Neuronal stem cell (in vitro differentiated cells): ENCODE measurements around the gene SLC26A6.

ENCODE experiments used
- DNase-seq: peaks from one replicate; pipeline ENCODE4 v3.0.0-alpha.2; 2013; ENCODE audit warnings: low spot score
- H2AFZ ChIP-seq: one replicate; pipeline ENCODE4 v1.6.1; 2013; ENCODE audit warnings: mild to moderate bottlenecking, low read length, inconsistent platforms
- H2AK5ac ChIP-seq: 2 replicates; pipeline ENCODE4 v1.6.1; 2013; ENCODE audit warnings: low read depth, mild to moderate bottlenecking, inconsistent platforms, low read length, moderate library complexity, mixed read lengths
- H2BK120ac ChIP-seq: 2 replicates; pipeline ENCODE4 v1.6.1; 2013; ENCODE audit warnings: low read depth, mild to moderate bottlenecking, inconsistent platforms, low read length, moderate library complexity, mixed read lengths
- H2BK12ac ChIP-seq: one replicate; pipeline ENCODE4 v1.6.1; 2013; ENCODE audit warnings: low read length, inconsistent platforms
- H2BK15ac ChIP-seq: 2 replicates; pipeline ENCODE4 v1.6.1; 2013; ENCODE audit warnings: mild to moderate bottlenecking, low read length, inconsistent platforms, mixed read lengths
- H2BK5ac ChIP-seq: one replicate; pipeline ENCODE4 v1.6.1; 2013; ENCODE audit warnings: inconsistent platforms, mild to moderate bottlenecking, low read length, moderate library complexity
- H3K14ac ChIP-seq: one replicate; pipeline ENCODE4 v1.6.1; 2013; ENCODE audit warnings: low read length, inconsistent platforms
- H3K18ac ChIP-seq: 2 replicates; pipeline ENCODE4 v1.6.1; 2013; ENCODE audit warnings: low read length, inconsistent platforms
- H3K23ac ChIP-seq: 2 replicates; pipeline ENCODE4 v1.6.1; 2013; ENCODE audit warnings: low read depth, mild to moderate bottlenecking, mixed read lengths, low read length, inconsistent platforms; ENCODE audit not compliant: poor library complexity
- H3K27ac ChIP-seq: replicated peaks from 3 replicates; pipeline ENCODE4 v1.5.1; 2013; ENCODE audit warnings: low read length, inconsistent platforms
- H3K27me3 ChIP-seq, 3 experiments: 2 replicates each; pipeline ENCODE4 v1.6.1; 2013; ENCODE audit warnings: low read length in 3 of 3, mild to moderate bottlenecking in 2 of 3, inconsistent platforms in 1 of 3, low read depth in 1 of 3, mixed read lengths in 1 of 3, moderate library complexity in 1 of 3; ENCODE audit not compliant: control insufficient read depth in 3 of 3, insufficient read depth in 3 of 3
- H3K36me3 ChIP-seq, 2 donors: replicated peaks in 1 of 2; 2 replicates each; pipeline ENCODE4 v1.6.1; 2013; ENCODE audit warnings: low read length in 2 of 2; ENCODE audit not compliant: control insufficient read depth in 2 of 2, insufficient read depth in 2 of 2
- H3K4ac ChIP-seq: 2 replicates; pipeline ENCODE4 v1.6.1; 2013; ENCODE audit warnings: inconsistent platforms, mild to moderate bottlenecking, low read length, moderate library complexity
- H3K4me1 ChIP-seq, 2 donors: 1 replicate in 1 of 2; 2 replicates in 1 of 2; pipeline ENCODE4 v1.6.1; 2013; ENCODE audit warnings: low read length in 2 of 2, low read depth in 1 of 2; ENCODE audit not compliant: control insufficient read depth in 2 of 2, insufficient read depth in 1 of 2
- H3K4me2 ChIP-seq: one replicate; pipeline ENCODE4 v1.6.1; 2013; ENCODE audit warnings: mild to moderate bottlenecking, low read length, inconsistent platforms; ENCODE audit not compliant: insufficient read depth, poor library complexity, severe bottlenecking
- H3K4me3 ChIP-seq, 2 donors: 2 replicates each; pipeline ENCODE4 v1.5.1; 2013; ENCODE audit warnings: low read length in 2 of 2, mild to moderate bottlenecking in 2 of 2, inconsistent platforms in 1 of 2, moderate library complexity in 1 of 2
- H3K79me1 ChIP-seq: one replicate; pipeline ENCODE4 v1.6.1; 2013; ENCODE audit warnings: low read depth, mild to moderate bottlenecking, inconsistent platforms, low read length, moderate library complexity
- H3K9ac ChIP-seq: one replicate; pipeline ENCODE4 v1.6.1; 2013; ENCODE audit warnings: mild to moderate bottlenecking, low read depth, low read length, inconsistent platforms; ENCODE audit not compliant: poor library complexity
- H3K9me3 ChIP-seq, 2 donors: replicated peaks in 1 of 2; 2 replicates each; pipeline versions ENCODE3 to v1.6.1; 2013; ENCODE audit warnings: low read length in 2 of 2, mild to moderate bottlenecking in 2 of 2, inconsistent platforms in 1 of 2, low read depth in 1 of 2, mixed read lengths in 1 of 2, moderate library complexity in 1 of 2; ENCODE audit not compliant: control insufficient read depth in 2 of 2, insufficient read depth in 1 of 2
- H4K8ac ChIP-seq: one replicate; pipeline ENCODE4 v1.6.1; 2013; ENCODE audit warnings: low read depth, mild to moderate bottlenecking, inconsistent platforms, low read length, moderate library complexity
- H4K91ac ChIP-seq: one replicate; pipeline ENCODE4 v1.6.1; 2013; ENCODE audit warnings: low read length, low read depth, mild to moderate bottlenecking, inconsistent platforms; ENCODE audit not compliant: poor library complexity
- WGBS, 2 donors: extraction: QIAGEN DNeasy Blood & Tissue Kit; methylation state at CpG; one replicate each; pipeline ENCODE4 v1.1.7; 2013; ENCODE audit warnings: missing lambda C conversion rate in 2 of 2, mixed read lengths in 1 of 2; ENCODE audit not compliant: insufficient read length in 2 of 2, insufficient replicate concordance in 1 of 2; ENCODE audit errors: extremely low coverage in 2 of 2; 5-methylcytosine and 5-hydroxymethylcytosine counted together

SLC26A6 gene

DNA sequence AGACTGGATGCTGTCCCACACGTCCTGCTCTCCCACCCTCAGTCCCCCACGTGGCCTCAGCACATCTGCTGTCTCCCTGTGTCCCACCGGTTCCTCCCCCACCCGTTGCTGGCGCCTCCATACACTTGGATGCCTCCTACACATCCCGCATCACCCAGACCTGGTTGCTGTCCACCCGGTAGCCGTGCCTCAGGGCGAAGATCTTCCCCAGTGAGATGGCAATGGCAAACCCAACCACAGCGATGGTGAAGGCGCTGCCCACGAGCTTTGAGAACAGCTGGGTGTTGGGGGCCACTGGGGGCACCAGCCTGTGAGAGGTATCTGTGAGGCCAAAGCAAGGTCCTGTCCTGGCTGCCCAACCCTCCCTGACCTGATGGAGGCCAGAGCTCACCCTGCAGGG is 4.4 kb downstream of the SLC26A6 start:
- Histone ChIP-seq H4K8ac (no peak overlapping the region), H3K9ac (no peak overlapping the region), H3K4me1 (peaks cover 5 to 8% of the 10 kb centered on the region in 2 donors), H3K4me2 (no peak overlapping the region), H3K36me3 (peaks cover 63 to 78% of the 10 kb centered on the region in 2 donors), H3K9me3 (no peaks in the 10 kb centered on the region), H3K23ac (peak overlapping the region; percentile 49), H3K27me3 (no peaks in the 10 kb centered on the region), H2AK5ac (no peak overlapping the region), H2AFZ (no peak overlapping the region), H2BK12ac (peak overlapping the region; percentile 30), H3K27ac (no peak overlapping the region), H3K14ac (no peak overlapping the region), H3K4ac (no peak overlapping the region), H3K18ac (no peak overlapping the region), H3K79me1 (peaks cover 7% of the 10 kb centered on the region), H4K91ac (no peak overlapping the region), H2BK5ac (peak overlapping the region; percentile 56), H2BK120ac (no peak overlapping the region), H2BK15ac (no peak overlapping the region), H3K4me3 (no peak overlapping the region)
- DNase-seq: no peak
- whole genome bisulfite sequencing, 2 donors: no CpG with 5 or more reads among the region's 12 CpGs

DNA sequence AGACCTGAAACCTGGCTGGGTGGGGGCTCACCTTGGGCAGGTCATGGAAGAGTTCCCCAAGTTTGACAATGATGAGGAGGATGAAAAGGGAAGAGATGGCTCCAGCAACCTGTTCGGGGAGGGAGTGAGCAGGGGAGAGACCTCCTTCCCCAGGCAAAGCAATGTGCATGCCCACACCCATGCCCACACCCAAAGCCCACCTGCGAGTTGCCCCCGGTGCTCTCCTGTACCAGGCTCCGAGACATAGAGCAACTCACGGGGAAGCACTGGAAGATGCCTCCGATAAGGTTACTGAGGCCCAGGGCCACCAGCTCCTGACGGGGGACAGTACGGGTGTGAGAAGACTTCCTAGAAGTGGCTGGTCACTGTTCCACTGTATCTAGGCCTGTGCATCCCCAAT is 4.9 kb downstream of the SLC26A6 start:
- no peak overlapping the region for H3K4ac ChIP-seq
- peaks cover 63 to 82% of the 10 kb centered on the region in 2 donors for H3K36me3 ChIP-seq
- H3K18ac ChIP-seq: no peak overlapping the region
- no peak overlapping the region for H2BK12ac ChIP-seq
- no peak overlapping the region for H2BK120ac ChIP-seq
- H2BK5ac ChIP-seq: peak overlapping the region; percentile 56
- no peak overlapping the region for H3K4me3 ChIP-seq
- H4K91ac ChIP-seq: no peak overlapping the region
- peaks cover 7% of the 10 kb centered on the region for H3K79me1 ChIP-seq
- H3K27me3 ChIP-seq: no peaks in the 10 kb centered on the region
- no peak overlapping the region for H2AK5ac ChIP-seq
- no peak overlapping the region for H3K4me2 ChIP-seq
- no CpG with 5 or more reads among the region's 8 CpGs for WGBS, 2 donors
- no peak overlapping the region for H2BK15ac ChIP-seq
- H3K9ac ChIP-seq: no peak overlapping the region
- no peak overlapping the region for H2AFZ ChIP-seq
- H3K27ac ChIP-seq: no peak overlapping the region
- H3K9me3 ChIP-seq: no peaks in the 10 kb centered on the region
- H4K8ac ChIP-seq: no peak overlapping the region
- H3K14ac ChIP-seq: no peak overlapping the region
- no peak overlapping the region for H3K23ac ChIP-seq
- peaks cover 5 to 8% of the 10 kb centered on the region in 2 donors for H3K4me1 ChIP-seq
- no peak for DNase-seq

DNA sequence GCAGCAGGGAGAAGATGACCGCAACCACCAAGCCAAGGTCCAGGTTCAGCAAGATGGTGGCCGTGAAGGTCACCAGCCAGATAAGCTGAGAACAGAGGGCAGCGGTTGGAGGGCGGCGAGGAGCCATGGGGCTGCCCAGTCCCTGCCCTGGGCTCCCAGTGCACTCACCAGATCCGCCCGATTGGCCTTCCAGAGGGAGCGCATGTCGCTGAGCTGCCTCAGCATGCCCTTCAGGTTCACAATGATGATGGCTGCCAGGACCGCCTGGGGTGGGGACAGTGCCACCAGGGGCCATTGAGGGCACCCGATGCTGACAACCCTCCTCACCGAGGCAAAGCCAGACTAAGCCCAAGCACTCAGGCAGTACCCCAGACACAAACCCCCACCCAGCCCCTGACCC is 5.4 kb downstream of the SLC26A6 start:
- Histone ChIP-seq H2BK5ac (no peak overlapping the region), H4K8ac (no peak overlapping the region), H3K27ac (no peak overlapping the region), H2AFZ (no peak overlapping the region), H3K36me3 (peaks cover 66 to 87% of the 10 kb centered on the region in 2 donors), H3K4me1 (peaks cover 5 to 8% of the 10 kb centered on the region in 2 donors), H2BK15ac (no peak overlapping the region), H3K4me2 (no peak overlapping the region), H3K4ac (no peak overlapping the region), H3K79me1 (peaks cover 7% of the 10 kb centered on the region), H3K23ac (no peak overlapping the region), H4K91ac (no peak overlapping the region), H3K9me3 (no peaks in the 10 kb centered on the region), H2BK12ac (no peak overlapping the region), H3K18ac (peak overlapping the region; percentile 11), H2BK120ac (no peak overlapping the region), H3K9ac (no peak overlapping the region), H3K14ac (no peak overlapping the region), H3K27me3 (no peaks in the 10 kb centered on the region), H2AK5ac (no peak overlapping the region), H3K4me3 (peak overlapping the region in 1 of 2 donors; percentile 42)
- no CpG with 5 or more reads among the region's 12 CpGs for whole genome bisulfite sequencing, 2 donors
- no peak for DNase-seq

DNA sequence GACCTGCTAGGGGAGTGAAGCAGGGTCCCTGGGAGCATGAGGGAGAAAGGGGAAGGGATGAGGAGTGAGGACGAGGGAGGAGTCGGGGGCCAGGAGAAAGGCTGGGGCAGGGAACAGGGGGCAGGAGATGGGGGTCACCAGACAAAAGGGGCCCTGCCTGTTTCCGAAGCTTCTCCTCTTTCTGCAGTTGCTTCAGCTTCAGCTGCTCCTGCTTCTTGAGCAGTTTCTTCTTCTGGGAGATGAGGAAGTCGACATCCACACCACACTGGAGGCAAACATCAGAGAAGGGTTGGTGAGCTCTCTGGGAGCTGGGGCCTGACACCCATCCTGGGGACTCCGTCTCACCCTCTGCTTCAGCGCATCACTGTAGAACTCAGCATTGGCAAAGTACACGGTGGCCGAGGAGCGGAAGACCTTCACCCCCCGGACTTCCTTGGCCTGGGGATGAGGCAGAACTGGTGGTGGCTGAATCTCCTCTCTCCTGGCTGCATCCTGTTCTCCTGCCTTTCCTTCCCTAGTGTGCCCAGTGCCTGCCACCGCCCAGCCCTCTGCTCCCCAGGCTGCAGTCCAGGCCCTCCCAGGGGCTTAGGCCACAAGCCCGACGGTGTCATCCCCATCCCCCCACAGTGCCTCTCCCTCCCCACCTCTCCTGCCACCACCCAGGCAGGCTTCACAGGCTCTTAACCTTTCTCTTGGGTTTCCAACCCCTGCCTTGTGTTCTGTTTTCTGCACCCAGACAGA is 6.8 kb downstream of the SLC26A6 start:
- Histone ChIP-seq H3K36me3 (peaks cover 71 to 92% of the 10 kb centered on the region in 2 donors), H3K27me3 (no peaks in the 10 kb centered on the region), H3K18ac (no peak overlapping the region), H3K27ac (no peak overlapping the region), H4K91ac (no peak overlapping the region), H2BK15ac (no peak overlapping the region), H3K9me3 (no peaks in the 10 kb centered on the region), H2AK5ac (no peak overlapping the region), H3K79me1 (peaks cover 5% of the 10 kb centered on the region), H3K9ac (peak overlapping the region; percentile 57), H3K14ac (no peak overlapping the region), H2BK5ac (no peak overlapping the region), H2BK120ac (no peak overlapping the region), H3K4ac (no peak overlapping the region), H3K23ac (no peak overlapping the region), H3K4me3 (no peak overlapping the region), H2BK12ac (no peak overlapping the region), H2AFZ (no peak overlapping the region), H4K8ac (no peak overlapping the region), H3K4me1 (no peaks in the 10 kb centered on the region), H3K4me2 (no peak overlapping the region)
- no CpG with 5 or more reads among the region's 13 CpGs for WGBS, 2 donors
- DNase-seq: no peak
